Stimulated activated CD8-positive, alpha-beta memory T cell treated with anti-CD3 and anti-CD28 coated beads, Interleukin-4, amount 100 ng/mL, for 48 hours (primary cell): ENCODE measurements around the gene TRIM34.
"Not testable (repeated sequence)": the region's sequence is repeated elsewhere in the genome, so short reads cannot be mapped to it uniquely, and the experiment has no call there.

Experiments used
- DNase-seq: peaks from one replicate; pipeline ENCODE4 v3.0.0-alpha.2; 2020

Gene TRIM34

DNA sequence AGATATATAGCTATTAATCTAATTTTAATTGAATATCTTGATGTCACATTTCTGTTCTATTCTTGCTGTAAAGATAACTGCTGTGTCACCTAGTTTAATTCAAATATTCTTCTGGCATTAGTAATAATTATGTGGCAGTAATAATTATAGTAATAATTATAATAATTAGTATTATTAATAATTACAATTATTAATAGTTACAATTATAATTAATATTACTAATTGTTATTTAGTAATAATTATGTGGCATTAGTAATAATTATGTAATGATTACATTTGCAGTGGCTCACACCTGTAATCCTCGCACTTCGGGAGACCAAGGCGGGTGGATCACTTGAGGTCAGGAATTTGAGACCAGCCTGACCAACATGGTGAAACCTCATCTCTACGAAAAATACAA, 61.6 kb downstream of the TRIM34 start:
- no peak for DNase-seq

- DNase-seq: no peak
Measured at GRCh38 chr11:5688482-5688881, 63.7 kb downstream of the TRIM34 start.

DNA sequence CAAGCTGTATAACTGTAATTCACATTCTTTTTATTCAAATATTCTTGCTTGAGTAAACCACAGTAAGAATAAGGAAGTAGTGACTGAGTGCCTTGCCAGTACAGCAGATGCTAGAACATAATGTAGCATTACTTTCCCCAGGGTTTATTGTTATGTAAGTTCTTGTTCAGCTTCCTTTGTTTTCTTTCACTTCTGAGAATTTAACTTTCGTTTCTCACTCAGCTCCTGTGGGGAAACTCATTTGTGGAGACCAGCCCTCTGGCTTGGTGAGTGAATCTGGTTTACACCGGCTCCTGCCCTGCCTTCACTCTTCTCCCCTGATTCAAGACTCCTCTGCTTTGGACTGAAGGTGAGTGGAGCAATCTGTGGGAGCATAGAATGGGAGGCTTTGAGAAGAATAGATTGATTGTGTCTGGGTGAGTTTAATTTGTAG, 64.8 kb downstream of the TRIM34 start, which contains the start of gene TRIM22:
TSS of gene TRIM22 (plus strand) at position 240 of the 433 bp plus-strand sequence. CDS start 6,443 bp downstream, outside the sequence.
- DNase-seq: peak; percentile 50

- DNase-seq: no peak
Measured at GRCh38 chr11:5690216-5690615, 65.4 kb downstream of the TRIM34 start.

DNA sequence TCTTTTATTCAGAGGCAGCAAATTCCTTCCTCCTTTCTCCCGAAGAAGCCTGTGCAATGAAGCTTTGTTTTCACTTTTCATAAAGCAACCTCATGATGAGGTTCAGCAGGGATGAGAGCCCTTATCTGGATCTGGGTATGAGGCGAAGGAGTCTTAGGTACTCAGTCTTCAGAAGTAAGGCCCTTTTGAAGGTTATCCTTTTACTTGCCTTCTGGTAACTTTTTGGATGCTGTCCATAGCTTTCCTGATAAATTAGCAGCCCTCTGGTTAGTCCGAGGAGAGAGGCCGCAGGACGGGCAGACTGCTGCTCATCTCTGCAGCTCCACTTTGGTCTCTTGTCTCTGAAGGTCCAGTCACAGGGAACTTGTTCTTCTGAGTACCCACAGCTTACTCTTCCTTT, 65.9 kb downstream of the TRIM34 start:
- no peak for DNase-seq

GRCh38 chr11:5691238-5691963, 66.6 kb downstream of the TRIM34 start:
- DNase-seq: not testable (repeated sequence)

DNA sequence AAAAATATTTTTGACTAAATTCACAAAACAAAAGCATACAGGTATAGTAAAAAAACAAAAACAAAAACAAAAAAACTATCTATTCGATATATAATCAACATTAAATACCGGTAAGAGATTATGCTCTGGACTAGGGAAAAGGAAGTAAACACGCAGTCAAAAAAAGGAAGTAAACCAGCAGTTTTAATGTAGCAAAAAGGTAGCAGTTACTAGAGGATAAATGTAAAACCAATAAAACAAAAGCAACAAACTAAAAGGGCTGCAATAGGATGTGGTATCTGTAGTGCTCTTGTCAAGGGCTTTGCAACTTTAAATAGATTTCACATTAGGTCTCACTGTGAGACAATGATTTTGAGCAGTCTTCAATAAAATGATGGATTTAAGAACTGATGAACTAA, 67.2 kb downstream of the TRIM34 start:
- no peak for DNase-seq
